MCF 10A (cell line): Measurements from ENCODE around the gene UTP20. TPM values are rescaled to one million over a fixed set of nuclear protein-coding genes. Genes with fewer than 3 reads are reported as not detected.

Experiments
- BruUV-seq: library from RNA; stranded (reverse); fragments of 400-500 nt; replicated peaks from 2 replicates; lab custom pipeline; 2021; lab: Mats Ljungman, UMichigan
- CTCF ChIA-PET: fragments of 300-600 bp; sonication (Branson Sonifier 250); formaldehyde crosslinking; extraction: SDS; loops from one replicate; lab custom pipeline; 2021; ENCODE audit warnings: antibody characterized with exemption, inconsistent platforms; lab: Yijun Ruan, JAX
- POLR2A ChIA-PET: fragments of 300-600, 350-650 bp; sonication (Branson Sonifier 250); formaldehyde crosslinking; extraction: SDS; loops from one replicate; lab custom pipeline; 2020; ENCODE audit warnings: antibody characterized with exemption, inconsistent platforms; lab: Yijun Ruan, JAX
- DNase-seq: peaks from one replicate; pipeline ENCODE4 v3.0.0-alpha.2; 2018; ENCODE audit not compliant: unreplicated experiment
- H3K27ac Mint-ChIP-seq: one replicate; pipeline ENCODE4 v1.8.0; 2022; ENCODE audit warnings: mild to moderate bottlenecking, low read depth, mixed read lengths; ENCODE audit not compliant: unreplicated experiment
- H3K27me3 Mint-ChIP-seq: one replicate; pipeline ENCODE4 v1.8.0; 2022; ENCODE audit warnings: mixed read lengths; ENCODE audit not compliant: insufficient read depth, unreplicated experiment
- H3K36me3 Mint-ChIP-seq: one replicate; pipeline ENCODE4 v1.8.0; 2022; ENCODE audit warnings: mild to moderate bottlenecking, moderate library complexity, mixed read lengths; ENCODE audit not compliant: insufficient read depth, unreplicated experiment
- H3K4me1 Mint-ChIP-seq: one replicate; pipeline ENCODE4 v1.8.0; 2022; ENCODE audit warnings: mixed read lengths; ENCODE audit not compliant: insufficient read depth, unreplicated experiment
- H3K4me3 Mint-ChIP-seq: one replicate; pipeline ENCODE4 v1.8.0; 2022; ENCODE audit warnings: mild to moderate bottlenecking, moderate library complexity, mixed read lengths; ENCODE audit not compliant: unreplicated experiment
- H3K9me3 Mint-ChIP-seq: one replicate; pipeline ENCODE4 v1.8.0; 2022; ENCODE audit warnings: mixed read lengths; ENCODE audit not compliant: unreplicated experiment
- CTCF ChIP-seq: fragments of 200-600 bp; IDR thresholded peaks from one replicate; pipeline ENCODE4 v1.8.0; 2022; ENCODE audit warnings: antibody characterized with exemption, mild to moderate bottlenecking; ENCODE audit not compliant: unreplicated experiment
- intact Hi-C: fragments of 100-400 bp; cut with micrococcal nuclease; formaldehyde crosslinking; loops from 2 replicates; pipeline ENCODE4 v1.14.1; 2022
- total RNA-seq: library from RNA; stranded (reverse); gene quantifications from 2 replicates; pipeline ENCODE4 v1.2.3, GENCODE V29; 2022

UTP20 gene
- total RNA-seq, 1 experiment from 2014 or later = 15.0 TPM

- ChIA-PET POLR2A (no interaction called here), CTCF (no interaction called here)
- no peak overlapping the region for H3K27ac Mint-ChIP-seq
- no peak for TF ChIP-seq CTCF
- no TSS peak for BruUV-seq
- DNase-seq = no peak
- no peaks in the 10 kb centered on the region for H3K4me1 Mint-ChIP-seq
- H3K4me3 Mint-ChIP-seq = no peak overlapping the region
- intact Hi-C loops = no loop called here
- no peaks in the 10 kb centered on the region for H3K27me3 Mint-ChIP-seq
- no peaks in the 10 kb centered on the region for H3K9me3 Mint-ChIP-seq
- no peaks in the 10 kb centered on the region for H3K36me3 Mint-ChIP-seq
These were observed 23.6 kb upstream of the UTP20 start for GRCh38 chr12:101256266-101256665.

- intact Hi-C loops = no loop called here
- H3K27ac Mint-ChIP-seq = no peak overlapping the region
- no peaks in the 10 kb centered on the region for H3K36me3 Mint-ChIP-seq
- no TSS peak for BruUV-seq
- no peaks in the 10 kb centered on the region for H3K4me1 Mint-ChIP-seq
- no peak overlapping the region for H3K4me3 Mint-ChIP-seq
- H3K9me3 Mint-ChIP-seq = no peaks in the 10 kb centered on the region
- no peaks in the 10 kb centered on the region for H3K27me3 Mint-ChIP-seq
- DNase-seq = no peak
- TF ChIP-seq CTCF = no peak
- CTCF ChIA-PET = no interaction called here
- POLR2A ChIA-PET = no interaction called here
These were observed 22.5 kb upstream of the UTP20 start for GRCh38 chr12:101257357-101257756.

- intact Hi-C loops = no loop called here
- ChIA-PET POLR2A (no interaction called here), CTCF (interaction anchor here (0.5 to 1.4 kb wide), 5 partner anchors 337 to 888 kb away, joined by 3 to 6 read pairs (median 4); no protein-coding TSS in a partner anchor)
- Mint-ChIP-seq H3K27ac (no peak overlapping the region), H3K9me3 (no peaks in the 10 kb centered on the region), H3K36me3 (no peaks in the 10 kb centered on the region), H3K4me3 (no peak overlapping the region), H3K4me1 (no peaks in the 10 kb centered on the region), H3K27me3 (peaks cover 8% of the 10 kb centered on the region)
- no peak for TF ChIP-seq CTCF
- no peak for DNase-seq
- no TSS peak for BruUV-seq
These were observed 12.8 kb upstream of the UTP20 start for GRCh38 chr12:101267111-101267510.

GRCh38 chr12:101276433-101276832 lies 3.5 kb upstream of the UTP20 start:
- intact Hi-C loops = no loop called here
- peaks cover 11% of the 10 kb centered on the region for H3K27me3 Mint-ChIP-seq
- no peaks in the 10 kb centered on the region for H3K9me3 Mint-ChIP-seq
- H3K27ac Mint-ChIP-seq = no peak overlapping the region
- H3K4me3 Mint-ChIP-seq = no peak overlapping the region
- DNase-seq = no peak
- no peak for TF ChIP-seq CTCF
- H3K4me1 Mint-ChIP-seq = no peaks in the 10 kb centered on the region
- POLR2A ChIA-PET = interaction anchor here (1.2 kb wide), 1 partner anchor 51 kb away, joined by 4 read pairs; no protein-coding TSS in a partner anchor
- no peaks in the 10 kb centered on the region for H3K36me3 Mint-ChIP-seq
- no TSS peak for BruUV-seq
- CTCF ChIA-PET = interaction anchor here (0.6 to 1.2 kb wide), 3 partner anchors 16 to 449 kb away, joined by 3 to 5 read pairs (median 3); no protein-coding TSS in a partner anchor
